Dedifferentiated amniotic fluid mesenchymal stem cell (primary cell): ENCODE results near the gene FBXW5.

ENCODE experiments used
- DNase-seq: peaks from one replicate; pipeline ENCODE4 v3.0.0-alpha.2; 2016; ENCODE audit errors: extremely low spot score

Gene FBXW5

DNA sequence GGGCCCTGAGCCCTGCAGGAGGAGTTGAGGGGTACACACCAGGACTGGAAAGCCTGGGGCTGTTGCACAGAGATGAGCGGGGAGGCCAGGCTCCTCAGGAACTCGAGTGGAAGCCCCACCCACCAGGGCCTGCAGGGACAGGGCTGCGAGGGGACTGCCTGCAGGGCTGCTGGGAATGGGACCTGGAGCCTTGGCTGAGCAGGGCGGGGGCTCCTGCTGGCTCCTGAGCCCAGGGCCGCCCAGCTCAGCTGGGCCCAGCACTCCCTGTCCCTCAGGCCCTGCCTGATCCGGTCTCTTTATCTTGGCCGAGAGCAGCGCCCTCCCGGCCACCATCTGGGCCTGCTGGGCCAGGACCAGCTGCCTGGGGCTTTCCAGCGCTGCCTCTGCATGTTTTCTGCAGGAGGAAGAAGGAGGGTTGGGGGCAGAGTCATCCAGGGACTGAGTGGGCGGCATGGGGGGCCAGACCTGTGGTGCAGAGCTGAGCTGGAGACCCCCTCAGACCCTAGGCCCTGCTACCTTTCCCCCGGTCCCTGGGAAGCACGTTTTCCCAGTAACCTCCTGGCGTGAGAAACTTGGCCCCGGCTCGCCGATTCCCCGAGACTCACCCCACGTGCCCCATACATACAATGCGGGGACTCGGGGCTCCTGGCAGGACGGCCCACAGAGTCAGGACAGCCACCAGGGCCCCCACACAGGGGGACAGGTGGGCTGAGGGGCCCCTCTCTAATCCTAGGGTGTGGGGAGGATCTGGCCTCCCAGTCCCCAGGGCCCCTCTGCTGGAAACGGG, 16.9 kb upstream of the FBXW5 start:
- no peak for DNase-seq

DNA sequence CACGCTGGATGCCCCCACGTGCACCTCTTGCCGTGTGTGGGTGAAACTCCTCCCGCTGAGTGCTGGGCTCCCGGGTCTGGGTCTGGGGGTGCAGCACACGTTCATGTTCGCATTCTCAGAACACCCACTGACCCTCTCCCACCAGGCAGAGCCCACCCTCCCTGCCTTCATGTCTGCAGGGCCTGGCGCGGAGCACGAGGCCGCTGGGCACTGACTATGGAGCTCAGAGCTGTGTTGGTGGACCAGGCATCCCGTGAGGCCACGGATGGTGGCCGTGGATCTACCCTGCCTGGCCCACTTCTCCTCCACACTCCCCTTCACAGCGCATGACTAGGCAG, 16.4 kb upstream of the FBXW5 start:
- DNase-seq = no peak

DNA sequence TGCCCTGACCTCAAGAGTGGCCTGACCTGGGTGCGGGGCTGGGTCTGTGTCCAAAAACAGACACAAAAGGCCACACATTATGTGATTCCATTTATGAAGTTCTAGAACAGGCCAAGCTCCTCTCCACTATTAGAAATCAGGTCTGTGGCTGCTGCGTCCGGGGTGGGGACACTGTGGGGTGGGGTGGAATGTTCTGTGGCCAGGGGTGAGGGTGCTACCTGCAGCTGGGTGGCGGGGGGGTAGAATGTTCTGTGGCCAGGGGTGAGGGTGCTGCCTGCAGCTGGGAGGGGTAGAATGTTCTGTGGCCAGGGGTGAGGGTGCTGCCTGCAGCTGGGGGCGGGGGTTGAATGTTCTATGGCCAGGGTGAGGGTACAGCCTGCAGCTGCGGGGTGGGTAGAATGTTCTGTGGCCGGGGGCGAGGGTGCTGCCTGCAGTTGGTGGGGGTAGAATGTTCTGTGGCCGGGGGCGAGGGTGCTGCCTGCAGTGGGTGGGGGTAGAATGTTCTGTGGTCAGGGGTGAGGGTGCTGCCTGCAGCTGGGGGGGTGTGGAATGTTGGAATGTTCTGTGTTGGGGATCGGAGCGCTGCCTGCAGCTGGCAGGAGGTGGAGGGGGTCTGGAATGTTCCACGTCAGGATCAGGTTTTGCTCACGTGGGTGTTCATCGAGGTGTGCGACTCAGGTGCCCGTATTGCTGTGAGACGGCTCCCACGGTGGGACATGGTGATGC, 15.8 kb upstream of the FBXW5 start:
- DNase-seq = no peak

DNA sequence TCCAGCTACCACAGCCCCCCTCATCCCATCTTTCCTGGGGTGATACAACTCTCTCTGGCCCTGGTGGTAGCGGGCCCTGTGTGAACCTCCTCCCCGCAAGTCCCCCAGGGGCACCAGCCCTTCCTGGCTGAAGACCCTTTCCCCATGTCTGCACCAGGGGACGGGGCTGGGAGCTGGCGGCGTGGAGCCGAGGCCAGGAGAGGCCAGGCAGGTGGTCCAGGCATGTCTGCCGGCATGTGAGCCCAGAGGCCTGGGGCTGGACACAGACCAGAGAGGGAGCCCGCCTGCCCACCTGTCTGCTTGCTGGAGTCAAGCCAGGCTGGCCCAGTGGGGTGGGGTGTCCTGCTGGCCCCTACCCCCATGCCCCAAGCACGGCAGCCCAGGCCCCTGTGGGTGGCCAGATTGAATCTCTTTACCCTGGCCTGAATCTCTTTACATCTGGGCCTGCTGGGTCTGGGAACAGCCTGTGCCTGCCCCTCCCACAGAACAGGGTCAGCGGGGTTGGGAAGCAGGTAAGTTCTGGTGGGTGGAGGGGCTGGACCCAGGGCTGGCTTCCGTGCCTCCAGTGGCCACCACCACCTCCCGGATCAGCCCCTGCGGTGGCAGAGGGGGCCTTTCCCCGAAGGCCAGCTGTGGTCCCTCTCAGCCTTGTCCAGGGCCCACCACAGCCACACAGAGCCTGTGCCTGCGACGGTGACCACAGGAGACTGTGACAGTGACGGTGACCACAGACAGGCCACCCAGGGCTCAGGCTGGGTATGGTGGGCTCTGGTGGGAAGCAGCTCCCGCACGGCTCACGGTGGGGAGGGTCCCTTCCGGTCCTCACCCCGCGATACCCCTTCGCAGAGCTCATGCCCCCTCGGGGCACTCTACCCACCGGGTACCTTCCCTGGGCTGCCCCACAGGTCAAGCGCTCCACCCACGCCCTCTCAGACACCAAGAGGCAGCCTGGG, 14.6 kb upstream of the FBXW5 start:
- DNase-seq = no peak

DNA sequence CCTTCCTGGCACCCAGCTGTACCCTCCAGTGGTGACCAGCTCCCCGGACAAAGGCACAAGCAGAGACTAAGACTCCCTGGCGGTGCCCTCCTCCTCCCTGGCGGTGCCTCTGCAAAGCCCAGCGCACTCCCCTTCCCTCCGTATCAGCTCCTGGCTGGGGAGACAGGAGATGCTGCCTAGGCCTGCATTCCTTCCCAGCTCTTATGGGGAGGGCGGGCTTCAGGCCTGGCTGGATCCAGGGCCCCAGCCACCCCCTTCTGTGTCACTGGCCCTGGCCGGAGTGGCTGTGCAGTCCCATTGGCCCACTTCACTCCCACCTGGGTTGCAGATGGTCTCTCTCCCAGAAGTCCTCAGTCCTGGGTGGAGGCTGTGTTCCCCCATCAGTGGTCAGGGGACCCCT, 13.9 kb upstream of the FBXW5 start:
- no peak for DNase-seq

DNA sequence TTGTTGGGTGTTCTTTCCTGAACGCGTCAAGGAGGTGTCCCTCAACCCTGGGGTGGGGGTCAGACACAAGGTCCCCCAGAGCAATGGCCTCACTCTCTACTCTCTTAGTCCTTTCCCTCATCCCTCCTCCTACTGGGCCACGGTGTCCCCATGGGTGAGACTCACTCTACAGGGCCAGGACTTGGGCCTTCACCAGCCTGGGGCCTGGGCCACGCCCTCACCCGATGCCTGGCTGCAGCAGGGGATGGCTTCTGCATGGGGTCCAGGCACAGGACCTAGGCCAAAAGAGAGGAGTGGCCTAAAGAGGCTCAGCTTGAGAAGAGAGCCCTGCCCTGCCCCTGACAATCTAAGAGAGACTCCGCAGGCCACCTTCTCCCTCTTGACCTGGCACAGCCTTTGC, 13.4 kb upstream of the FBXW5 start:
- no peak for DNase-seq

DNA sequence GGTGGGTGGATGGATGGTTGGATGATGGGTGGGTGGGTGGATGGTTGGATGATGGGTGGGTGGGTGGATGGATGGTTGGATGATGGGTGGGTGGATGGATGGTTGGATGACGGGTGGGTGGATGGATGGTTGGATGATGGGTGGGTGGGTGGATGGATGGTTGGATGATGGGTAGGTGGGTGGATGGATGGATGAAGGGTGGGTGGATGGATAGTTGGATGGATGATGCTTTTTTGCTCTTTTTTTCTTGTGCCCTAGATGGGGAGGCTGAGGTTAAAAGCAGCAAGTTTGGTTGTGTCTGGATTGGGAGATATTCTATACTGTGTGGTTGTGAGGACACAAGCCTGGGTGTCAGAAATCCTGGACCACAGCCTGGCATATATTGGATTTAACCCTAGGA, 12.9 kb upstream of the FBXW5 start:
- no peak for DNase-seq

DNA sequence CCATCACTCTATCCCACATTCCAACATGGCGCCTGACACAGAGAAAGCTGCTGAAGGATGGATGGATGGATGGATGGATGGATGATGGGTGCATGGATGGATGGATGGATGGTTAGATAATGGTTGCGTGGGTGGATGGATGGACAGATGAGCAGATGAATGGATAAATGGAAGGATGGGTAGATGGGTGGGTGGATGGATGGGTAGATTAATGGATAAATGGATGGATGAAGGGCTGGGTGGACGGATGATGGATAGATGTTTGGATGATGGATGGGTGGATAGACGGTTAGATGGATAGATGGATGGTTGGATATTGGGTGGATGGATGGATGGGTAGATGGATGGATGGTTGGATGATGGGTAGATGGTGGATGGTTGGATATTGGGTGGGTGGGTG, 12.1 kb upstream of the FBXW5 start:
- DNase-seq = no peak

DNA sequence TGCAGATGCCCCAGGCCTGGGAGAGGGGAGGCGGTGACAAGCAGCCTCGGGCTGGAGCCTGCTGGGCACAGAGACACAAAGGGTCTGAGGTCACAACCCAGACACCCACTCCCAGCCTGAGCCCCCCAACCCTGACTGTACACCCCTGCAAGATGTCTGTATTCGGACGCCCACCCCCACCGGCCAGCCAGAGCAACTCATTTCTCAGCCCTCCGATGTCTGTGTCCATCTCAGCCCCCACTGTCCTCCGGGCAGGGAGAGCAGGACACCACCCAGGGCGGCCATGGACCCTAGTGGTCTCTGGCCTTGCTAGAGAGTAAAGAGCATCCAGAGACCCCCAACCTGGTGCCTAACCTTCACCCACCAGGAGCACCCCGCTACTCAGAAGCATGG, 11.4 kb upstream of the FBXW5 start:
- DNase-seq = no peak

DNA sequence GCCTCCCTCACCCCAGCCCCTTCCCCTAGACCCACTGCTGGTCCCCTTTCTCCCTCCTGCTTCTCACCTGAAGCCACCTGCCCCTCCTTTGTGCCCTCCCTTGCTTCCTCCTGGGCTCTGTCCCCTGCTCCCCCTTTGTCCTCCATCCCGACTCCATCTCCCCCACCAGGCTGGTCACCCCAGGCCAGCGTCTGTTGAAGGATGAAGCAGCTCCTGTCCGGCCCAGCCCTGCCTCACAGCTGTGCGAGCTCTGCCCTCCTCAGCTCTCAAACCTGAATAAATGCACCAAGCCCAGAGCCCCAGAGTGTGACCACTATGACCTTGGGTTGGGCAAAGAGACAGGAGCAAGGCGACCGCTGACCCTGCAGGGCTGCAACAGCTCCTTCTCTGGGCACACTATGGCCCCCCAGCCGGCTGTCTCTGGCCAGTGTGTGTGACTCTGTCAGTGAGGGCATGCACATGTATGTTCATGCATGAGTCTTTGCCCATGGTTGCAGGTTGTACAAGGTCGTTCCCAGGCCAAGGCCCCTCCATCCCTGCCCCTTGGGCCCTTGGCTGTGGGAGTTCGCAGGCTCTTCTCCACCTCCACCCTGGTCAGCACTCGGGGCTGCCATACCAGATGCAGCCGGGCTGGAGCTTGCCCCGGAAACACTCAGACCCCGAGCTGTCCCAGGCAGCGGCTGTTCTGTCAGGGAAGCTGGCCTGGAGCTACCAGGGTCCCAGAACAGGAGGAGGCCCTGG, 10.8 kb upstream of the FBXW5 start:
- DNase-seq = no peak

DNA sequence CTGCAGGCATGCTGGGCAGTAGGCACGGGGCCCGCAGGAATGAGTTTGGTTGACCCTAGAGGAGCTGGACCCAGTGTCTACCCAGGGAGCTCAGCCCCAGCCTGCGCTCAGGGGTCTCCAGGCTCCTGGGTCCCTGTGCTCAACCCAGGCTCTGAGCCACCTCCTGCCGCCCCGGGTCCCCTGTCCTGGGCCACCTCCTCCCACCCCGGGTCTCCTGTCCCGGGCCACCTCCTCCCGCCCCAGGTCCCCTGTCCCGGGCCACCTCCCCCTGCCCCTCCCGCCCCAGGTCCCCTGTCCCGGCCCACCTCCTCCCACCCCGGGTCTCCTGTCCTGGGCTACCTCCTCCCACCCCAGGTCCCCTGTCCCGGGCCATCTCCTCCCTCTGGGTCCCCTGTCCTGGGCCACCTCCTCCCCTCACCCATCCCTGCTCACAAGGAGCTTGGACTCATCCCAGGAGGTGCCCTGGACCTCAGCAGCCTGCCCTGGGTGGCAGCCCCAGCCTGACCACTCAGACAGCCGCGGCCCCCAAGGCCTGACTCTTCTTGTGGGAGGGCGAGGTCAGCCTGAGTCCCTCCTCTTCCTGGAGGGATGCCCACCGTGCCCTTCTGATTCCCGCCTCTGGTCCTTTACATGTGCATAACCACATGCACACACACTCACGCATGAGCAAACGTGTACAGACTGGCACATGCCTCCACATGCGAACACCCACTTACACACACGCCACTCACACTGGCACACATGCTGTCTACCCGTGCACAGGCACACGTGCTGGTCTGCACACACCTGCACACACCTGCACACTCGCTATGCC, 9.9 kb upstream of the FBXW5 start:
- DNase-seq = no peak

DNA sequence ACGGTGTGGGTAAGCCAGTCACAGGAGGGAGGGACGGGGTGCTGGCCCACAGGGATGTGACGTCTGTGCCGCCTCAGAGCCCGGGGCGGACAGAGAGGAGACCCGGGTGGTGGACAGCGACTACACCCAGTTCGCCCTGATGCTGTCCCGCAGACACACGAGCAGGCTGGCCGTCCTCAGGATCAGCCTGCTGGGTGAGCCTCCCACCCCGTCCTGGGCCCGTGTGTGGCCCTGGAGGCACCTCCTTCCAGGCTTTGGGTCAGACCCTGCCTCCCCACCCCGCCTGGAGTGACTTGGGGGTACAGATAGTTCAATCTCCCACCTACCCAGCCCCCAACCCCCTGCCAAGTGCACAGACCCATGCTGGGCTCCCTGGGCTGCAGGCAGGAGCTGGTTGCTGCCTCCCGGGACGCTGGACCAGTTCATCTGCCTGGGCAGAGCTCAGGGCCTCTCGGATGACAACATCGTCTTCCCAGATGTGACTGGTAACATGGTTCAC, 9.3 kb upstream of the FBXW5 start:
- no peak for DNase-seq

DNA sequence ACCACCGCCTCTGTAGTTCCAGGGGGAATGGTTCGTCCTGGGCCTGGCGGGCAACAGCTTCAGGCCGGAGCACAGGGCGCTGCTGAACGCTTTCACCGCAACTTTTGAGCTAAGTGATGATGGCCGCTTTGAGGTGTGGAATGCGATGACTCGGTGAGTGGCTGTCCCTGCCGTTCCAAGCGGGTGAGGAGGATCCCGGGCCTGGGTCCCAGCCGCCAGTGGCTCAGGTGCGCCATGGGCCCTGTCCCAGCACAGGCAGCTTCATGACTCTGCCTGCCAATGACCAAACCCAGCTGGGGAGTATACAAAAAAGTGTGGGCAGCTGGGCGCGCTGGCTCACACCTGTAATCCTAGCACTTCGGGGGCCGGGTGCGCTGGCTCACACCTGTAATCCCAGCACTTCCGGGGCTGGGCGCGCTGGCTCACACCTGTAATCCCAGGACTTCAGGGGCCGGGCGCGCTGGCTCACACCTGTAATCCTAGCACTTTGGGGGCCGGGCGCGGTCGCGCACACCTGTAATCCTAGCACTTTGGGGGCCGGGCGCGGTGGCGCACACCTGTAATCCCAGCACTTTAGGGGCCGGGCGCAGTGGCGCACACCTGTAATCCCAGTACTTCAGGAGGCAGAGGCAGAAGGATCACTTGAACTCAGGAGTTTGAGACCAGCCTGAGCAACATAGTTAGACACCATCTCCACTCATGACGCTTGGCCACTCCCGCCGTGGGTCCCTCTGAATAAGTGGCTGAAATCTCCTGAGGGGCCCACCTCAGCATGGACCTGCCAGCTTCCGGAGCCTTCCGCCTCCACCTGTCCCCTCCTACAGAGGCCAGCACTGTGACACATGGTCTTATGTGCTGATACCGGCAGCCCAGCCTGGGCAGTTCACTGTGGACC, 8.6 kb upstream of the FBXW5 start:
- no peak for DNase-seq

DNA sequence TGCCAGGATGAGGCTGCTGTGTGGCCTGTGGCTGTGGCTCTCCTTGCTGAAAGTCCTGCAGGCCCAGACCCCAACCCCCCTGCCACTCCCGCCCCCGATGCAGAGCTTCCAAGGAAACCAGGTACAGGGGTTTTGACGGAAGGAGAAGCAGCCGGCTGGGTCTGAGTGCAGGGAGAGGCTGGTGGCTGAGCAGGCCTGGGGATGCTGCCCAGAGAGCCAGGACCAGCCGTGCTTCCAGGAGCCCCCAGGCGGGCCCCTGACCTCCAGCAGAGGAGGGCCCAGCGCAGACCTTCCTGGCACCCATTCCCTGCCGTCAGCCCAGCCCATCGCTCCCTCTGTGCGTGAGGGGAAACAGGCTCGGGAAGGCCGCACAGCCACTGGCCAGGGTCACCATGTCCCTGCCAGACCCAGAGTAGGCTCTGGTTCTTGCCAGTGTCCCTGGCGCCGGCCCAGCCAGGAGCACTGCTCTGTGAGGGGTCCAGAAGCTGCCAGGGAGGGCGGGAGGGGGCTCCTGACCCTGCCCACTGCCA, 7.8 kb upstream of the FBXW5 start:
- DNase-seq = no peak

DNA sequence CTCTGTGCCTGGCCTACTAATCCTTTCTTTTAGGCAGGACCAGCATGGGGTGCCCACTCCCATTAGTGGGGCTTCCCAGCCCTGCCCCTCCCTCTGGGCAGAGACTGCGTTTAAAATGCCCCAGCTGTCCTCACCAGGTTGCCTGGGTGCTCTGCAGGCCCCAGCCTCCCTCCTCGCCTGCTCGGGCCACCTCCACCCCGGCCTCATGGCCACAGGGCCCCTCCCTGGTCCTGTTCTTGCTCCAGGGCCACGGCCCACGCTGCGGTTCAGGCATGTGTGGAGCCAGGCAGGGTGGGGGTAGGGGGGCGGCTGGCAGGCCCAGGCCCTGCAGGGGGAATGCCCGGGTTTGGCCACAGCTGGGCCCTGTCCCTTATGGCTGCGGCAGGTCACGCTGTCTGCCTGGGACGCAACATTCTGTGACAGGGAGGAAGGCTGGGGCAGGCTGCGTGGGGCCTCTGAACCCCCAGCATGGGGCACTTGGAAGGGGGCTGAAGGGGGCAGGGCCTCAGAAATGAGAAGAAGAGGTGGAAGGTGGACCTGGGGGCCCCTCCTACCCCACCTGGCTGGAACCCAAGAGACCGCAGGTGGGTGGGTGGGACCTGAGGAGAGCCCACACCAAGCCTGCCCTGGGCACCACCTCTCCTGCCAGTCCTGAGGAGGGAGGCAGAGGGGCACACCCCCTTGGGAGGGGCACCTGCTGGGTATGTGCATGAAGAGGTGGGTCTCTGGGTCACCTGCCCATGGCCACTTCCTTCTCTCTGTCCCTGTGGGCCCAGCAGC, 7.2 kb upstream of the FBXW5 start, which contains the start of gene LCN12:
Gene LCN12, plus strand, starts transcription at position 733 of the 780 bp plus-strand sequence. CDS start 55 bp downstream, outside the sequence.
- no peak for DNase-seq

DNA sequence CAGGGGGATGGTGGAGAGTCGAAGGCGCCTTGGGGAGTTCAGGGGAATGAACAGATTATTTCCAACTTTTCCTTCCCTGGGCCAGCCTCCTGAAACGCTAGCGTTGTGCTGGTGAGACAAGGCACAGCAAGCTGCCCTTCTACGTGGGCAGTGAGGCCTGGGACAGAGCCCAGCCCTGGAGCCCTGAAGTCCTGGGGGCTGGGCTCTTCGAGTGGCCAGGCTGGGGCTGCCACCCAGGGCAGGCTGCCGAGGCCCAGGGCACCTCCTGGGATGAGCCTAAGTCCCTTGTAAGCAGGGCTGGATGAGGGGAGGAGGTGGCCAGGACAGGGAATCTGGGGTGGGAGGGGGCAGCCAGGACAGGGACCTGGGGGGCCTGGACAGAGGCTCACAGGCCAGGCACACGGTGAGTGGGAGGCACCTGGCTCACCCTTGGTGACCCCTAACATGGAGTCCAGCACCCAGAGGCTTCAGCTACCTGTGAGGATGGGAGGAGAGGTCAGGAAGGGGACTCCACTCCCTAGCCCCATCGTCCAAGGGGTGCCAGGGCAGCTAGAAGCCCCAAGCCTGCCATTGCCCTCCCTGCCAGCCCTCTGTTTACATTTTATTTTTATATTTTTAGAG, 6.2 kb upstream of the FBXW5 start:
- no peak for DNase-seq

DNA sequence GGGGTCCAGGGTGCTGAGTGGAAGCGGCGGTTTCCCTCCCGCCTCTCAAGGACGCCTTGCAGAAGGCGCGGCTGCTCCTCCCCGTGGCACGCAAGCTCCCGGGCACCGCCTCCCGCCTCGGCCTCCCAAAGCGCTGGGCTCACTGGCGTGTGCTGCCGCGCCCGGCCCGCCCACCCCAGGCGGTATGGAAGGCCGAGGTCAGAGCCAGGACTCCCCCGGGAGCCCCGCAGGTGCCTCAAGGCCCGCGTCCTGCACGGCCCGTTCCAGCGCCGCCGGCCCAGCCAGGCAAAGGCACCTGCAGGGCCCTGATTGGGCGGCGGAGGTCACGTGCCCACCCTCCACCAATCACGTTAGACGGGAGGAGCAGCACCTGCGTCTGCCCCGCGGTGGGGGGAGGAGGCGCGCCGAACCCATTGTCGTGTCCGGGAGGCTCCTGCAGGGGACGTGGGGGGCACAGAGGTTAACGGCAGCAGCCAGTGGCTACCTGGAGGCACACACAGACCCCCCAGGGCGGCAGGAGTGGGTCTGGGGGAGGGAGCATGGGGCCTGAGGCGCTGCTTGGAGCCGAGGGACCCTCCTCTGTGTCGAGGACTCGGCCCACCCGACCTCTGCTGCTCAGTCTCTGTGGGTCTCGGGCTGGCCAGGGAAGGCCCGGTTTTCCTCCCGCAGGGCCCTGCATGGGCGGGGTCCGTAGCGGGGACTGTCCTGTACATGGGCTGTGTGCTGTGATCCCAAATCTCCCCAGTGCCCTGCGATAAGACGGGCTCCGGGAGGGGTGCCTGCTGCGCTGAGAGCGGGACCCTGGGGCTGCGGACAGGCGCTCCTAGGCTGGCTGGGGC, 5.5 kb upstream of the FBXW5 start:
- peak; percentile 56 for DNase-seq
